NCI-H187 (cell line): ENCODE results near the gene CBLIF.
"Not testable (repeated sequence)": the region's sequence is repeated elsewhere in the genome, so short reads cannot be mapped to it uniquely, and the experiment has no call there.

Experiments
- DNase-seq, 2 experiments: peaks; one replicate each; lab custom pipeline; 2025; lab: John Stamatoyannopoulos, UW

The CBLIF gene

GRCh38 chr11:59847626-59848025 lies 2.3 kb upstream of the CBLIF start:
- DNase-seq, result no peak

- no peak for DNase-seq
These were observed 1.3 kb upstream of the CBLIF start for GRCh38 chr11:59846556-59846955.

GRCh38 chr11:59842316-59842715 lies 3.0 kb downstream of the CBLIF start:
- DNase-seq, result no peak

- DNase-seq, result no peak
These were observed 3.8 kb downstream of the CBLIF start for GRCh38 chr11:59841514-59841913.

- DNase-seq, result no peak
These were observed 5.7 kb downstream of the CBLIF start for GRCh38 chr11:59839615-59840014.

- DNase-seq, result no peak
These were observed 11.7 kb downstream of the CBLIF start for GRCh38 chr11:59833602-59834001.

GRCh38 chr11:59829358-59829757 lies 15.9 kb downstream of the CBLIF start:
- DNase-seq, result no peak

- DNase-seq, result no peak
These were observed 22.2 kb downstream of the CBLIF start for GRCh38 chr11:59822989-59823566.

- no peak for DNase-seq
These were observed 26.7 kb downstream of the CBLIF start for GRCh38 chr11:59818572-59818971.

GRCh38 chr11:59816434-59816833 lies 28.9 kb downstream of the CBLIF start:
- DNase-seq, result not testable (repeated sequence)

GRCh38 chr11:59815754-59816153 lies 29.5 kb downstream of the CBLIF start:
- no peak for DNase-seq

GRCh38 chr11:59814021-59814420 lies 31.3 kb downstream of the CBLIF start:
- no peak for DNase-seq

GRCh38 chr11:59813364-59813763 lies 31.9 kb downstream of the CBLIF start:
- no peak for DNase-seq

- no peak for DNase-seq
These were observed 33.1 kb downstream of the CBLIF start for GRCh38 chr11:59812220-59812619.

- DNase-seq, result no peak
These were observed 34.4 kb downstream of the CBLIF start for GRCh38 chr11:59810911-59811259.

GRCh38 chr11:59810189-59810910 lies 34.9 kb downstream of the CBLIF start, which contains the start of gene MRPL16:
TSS of gene MRPL16 (minus strand) at chr11:59810778. CDS start at chr11:59810658, 120 bp downstream.
- DNase-seq, result peak; percentile 35 to 74

- DNase-seq, result no peak
These were observed 38.2 kb downstream of the CBLIF start for GRCh38 chr11:59807047-59807610.

- no peak for DNase-seq
These were observed 41.2 kb downstream of the CBLIF start for GRCh38 chr11:59804061-59804460.

GRCh38 chr11:59802639-59803176 lies 42.6 kb downstream of the CBLIF start:
- DNase-seq, result no peak

GRCh38 chr11:59801981-59802638 lies 43.2 kb downstream of the CBLIF start:
- DNase-seq, result no peak

GRCh38 chr11:59801160-59801706 lies 44.1 kb downstream of the CBLIF start:
- no peak for DNase-seq

GRCh38 chr11:59800390-59801025 lies 44.8 kb downstream of the CBLIF start:
- DNase-seq, result no peak
